Fibroblast of the aortic adventitia (primary cell): ENCODE results near the gene PLB1. TPM values are rescaled to one million over a fixed set of nuclear protein-coding genes. Genes with fewer than 3 reads are reported as not detected.

Experiments
- DNase-seq: peaks from one replicate; pipeline ENCODE4 v3.0.0-alpha.2; 2010; ENCODE audit warnings: low read depth
- H3K4me3 ChIP-seq: 2 replicates; pipeline ENCODE4 v1.5.1; 2011; ENCODE audit warnings: low read depth, mild to moderate bottlenecking, control low read depth, low read length, moderate library complexity
- total RNA-seq: library from RNA; depleted of rRNA; stranded (reverse); fragments of >200 nt; gene quantifications from 2 replicates; pipeline ENCODE4 v1.2.3, GENCODE V29; 2012; ENCODE audit warnings: low replicate concordance
- TF ChIP-seq, protein P1 (sequence below): IDR thresholded peaks from 2 replicates; pipeline ENCODE4 v1.5.1; 2011; ENCODE audit warnings: mild to moderate bottlenecking, low read length, control low read depth, inconsistent platforms; ENCODE audit not compliant: insufficient read depth

Gene PLB1
- total RNA-seq, 1 donor = 2.7 TPM

DNA sequence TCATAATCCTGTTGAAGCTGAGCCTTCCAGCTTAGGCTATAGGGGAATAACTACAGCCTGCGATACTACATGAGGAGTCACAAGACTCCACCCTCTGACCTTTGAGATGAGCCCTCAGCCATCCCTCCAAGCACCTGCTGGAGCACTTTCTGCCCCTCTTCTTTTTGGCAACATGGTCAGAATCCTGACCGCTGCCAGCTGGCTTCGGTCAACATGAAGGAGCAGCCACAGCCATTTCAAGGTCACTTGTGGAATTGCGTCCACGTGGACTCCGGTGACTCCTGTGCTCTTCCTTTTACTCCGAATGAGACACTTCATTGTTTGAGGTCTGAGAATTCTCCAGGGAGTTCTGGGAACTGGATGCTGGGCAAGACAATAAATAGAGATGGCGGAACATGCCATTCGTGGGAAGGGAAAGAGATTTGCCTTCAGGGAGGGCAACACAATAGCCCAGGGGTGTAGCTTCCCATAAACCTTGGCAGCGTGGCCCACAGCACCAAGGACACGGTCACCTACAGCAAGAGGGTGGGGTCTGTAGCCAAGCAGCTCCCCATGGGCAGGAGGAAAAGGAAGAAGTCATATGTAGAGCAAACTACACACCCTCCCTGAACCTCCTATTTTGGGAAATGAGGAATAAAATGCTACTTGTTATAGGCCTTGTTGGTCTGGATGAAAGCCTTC, 182.5 kb downstream of the PLB1 start:
- TF ChIP-seq, protein P1, sequence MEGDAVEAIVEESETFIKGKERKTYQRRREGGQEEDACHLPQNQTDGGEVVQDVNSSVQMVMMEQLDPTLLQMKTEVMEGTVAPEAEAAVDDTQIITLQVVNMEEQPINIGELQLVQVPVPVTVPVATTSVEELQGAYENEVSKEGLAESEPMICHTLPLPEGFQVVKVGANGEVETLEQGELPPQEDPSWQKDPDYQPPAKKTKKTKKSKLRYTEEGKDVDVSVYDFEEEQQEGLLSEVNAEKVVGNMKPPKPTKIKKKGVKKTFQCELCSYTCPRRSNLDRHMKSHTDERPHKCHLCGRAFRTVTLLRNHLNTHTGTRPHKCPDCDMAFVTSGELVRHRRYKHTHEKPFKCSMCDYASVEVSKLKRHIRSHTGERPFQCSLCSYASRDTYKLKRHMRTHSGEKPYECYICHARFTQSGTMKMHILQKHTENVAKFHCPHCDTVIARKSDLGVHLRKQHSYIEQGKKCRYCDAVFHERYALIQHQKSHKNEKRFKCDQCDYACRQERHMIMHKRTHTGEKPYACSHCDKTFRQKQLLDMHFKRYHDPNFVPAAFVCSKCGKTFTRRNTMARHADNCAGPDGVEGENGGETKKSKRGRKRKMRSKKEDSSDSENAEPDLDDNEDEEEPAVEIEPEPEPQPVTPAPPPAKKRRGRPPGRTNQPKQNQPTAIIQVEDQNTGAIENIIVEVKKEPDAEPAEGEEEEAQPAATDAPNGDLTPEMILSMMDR = no peak
- DNase-seq = no peak
- no peak overlapping the region for H3K4me3 ChIP-seq

DNA sequence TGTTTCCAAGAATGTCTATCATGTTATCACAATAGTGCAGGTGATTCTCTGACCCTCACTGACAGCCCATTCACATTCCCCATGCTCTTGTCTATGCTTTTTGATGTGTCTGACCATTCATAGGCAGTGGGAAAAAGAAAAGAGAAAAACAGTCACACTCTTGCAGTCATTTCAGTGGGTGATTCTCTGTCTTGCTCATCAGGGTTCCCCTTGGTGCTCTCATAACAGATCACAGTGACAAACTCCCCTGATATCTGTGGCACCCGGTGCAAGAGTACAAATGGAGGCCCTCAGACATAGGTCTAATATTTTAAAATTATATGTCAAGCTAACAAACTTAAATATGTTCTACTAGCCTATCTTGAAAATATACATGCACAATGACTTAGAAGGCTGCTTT, 183.1 kb downstream of the PLB1 start:
- no peak overlapping the region for H3K4me3 ChIP-seq
- DNase-seq = no peak
- TF ChIP-seq, protein P1 = no peak

DNA sequence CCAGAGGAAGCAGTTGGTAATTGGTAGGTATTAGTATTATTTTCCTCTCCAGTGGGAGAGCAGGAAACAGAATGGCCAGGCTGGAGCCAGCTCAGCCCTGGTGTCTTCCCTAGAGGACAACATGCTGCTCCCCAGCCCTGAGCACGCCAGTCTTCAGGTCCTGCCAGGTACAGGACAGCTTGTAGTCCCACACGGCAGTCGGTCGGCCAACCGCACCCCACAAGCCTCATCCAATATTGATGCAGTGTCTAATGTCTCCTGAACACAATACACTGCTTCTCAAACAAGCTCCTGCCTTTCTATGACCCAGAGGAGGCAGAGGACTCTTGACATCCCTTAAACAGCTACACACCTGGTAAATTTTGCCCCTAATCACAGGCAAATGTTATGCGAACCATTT, 184.8 kb downstream of the PLB1 start:
- no peak for DNase-seq
- no peak overlapping the region for H3K4me3 ChIP-seq
- TF ChIP-seq, protein P1 = no peak

DNA sequence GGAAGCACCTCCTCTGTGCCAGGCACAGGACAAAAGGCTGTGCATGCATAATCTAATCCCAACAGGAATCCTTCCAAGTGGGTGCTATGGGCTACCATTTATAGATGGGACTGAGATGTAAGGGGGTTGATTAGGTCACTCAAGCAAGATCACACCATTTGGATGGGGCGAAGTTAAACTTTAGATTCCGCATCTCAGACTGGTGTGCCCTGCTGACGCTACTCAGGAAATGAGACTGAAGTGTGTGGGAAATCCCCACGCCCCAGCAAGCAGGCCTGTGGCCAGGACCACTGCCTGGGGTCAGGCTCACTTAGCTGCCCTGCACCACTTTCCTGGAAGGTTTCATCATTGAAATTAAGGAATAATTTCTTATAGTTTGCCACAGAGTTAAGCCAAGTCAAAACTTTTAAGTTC, 185.3 kb downstream of the PLB1 start:
- TF ChIP-seq, protein P1 = no peak
- peak; percentile 43 for DNase-seq
- no peak overlapping the region for H3K4me3 ChIP-seq

DNA sequence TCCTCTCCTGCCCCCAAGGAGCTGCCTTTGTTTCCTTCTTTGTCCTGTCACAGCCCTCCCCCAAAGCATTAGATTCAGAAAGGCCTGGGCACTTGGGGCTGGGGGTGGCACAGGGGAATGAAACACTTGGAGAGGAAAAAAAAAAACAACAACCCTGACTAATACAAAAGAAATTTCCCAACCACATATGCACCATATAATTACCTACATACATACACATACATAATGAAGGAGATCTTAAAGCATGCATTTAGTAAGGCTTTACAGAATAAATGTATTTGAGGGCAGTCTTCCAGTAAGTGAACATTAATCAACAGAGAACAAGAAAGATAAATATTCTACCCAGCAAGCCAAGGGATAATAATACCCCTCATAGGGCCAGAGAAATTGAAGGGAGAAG, 185.7 kb downstream of the PLB1 start:
- H3K4me3 ChIP-seq = no peak overlapping the region
- TF ChIP-seq, protein P1 = no peak
- no peak for DNase-seq

DNA sequence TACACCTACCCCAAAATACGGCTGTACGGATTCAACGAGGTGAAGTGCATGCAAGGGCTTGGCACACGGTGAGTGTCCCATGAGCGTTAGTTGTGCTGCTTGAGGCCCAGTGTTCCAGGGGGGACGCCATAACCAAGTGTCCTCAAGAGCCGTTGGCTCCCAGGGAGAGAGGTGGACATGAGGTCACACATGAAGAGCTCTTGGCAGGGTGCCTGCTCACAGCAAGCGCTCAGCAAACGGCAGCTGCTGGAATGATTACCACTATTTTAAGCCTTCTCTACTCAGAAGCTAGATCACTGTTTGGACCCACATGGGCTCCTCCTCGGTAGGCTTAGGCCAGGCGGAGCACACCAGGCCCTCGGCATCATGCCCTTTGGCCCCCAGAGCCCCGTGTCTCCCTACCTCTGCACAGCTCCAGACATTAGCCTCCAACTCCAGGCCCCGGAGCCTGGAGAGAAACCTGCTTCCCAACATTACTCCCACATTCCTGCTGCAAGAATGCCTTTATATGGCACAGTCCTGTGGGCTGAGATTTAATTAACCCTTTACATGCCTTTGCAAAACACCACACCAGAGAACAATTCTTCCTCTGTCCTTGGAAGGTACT, 187.3 kb downstream of the PLB1 start:
- peak; percentile 69 for DNase-seq
- TF ChIP-seq, protein P1 = no peak
- H3K4me3 ChIP-seq = no peak overlapping the region
